ENCODE data around the gene ALDH4A1.

The ALDH4A1 gene

DNA sequence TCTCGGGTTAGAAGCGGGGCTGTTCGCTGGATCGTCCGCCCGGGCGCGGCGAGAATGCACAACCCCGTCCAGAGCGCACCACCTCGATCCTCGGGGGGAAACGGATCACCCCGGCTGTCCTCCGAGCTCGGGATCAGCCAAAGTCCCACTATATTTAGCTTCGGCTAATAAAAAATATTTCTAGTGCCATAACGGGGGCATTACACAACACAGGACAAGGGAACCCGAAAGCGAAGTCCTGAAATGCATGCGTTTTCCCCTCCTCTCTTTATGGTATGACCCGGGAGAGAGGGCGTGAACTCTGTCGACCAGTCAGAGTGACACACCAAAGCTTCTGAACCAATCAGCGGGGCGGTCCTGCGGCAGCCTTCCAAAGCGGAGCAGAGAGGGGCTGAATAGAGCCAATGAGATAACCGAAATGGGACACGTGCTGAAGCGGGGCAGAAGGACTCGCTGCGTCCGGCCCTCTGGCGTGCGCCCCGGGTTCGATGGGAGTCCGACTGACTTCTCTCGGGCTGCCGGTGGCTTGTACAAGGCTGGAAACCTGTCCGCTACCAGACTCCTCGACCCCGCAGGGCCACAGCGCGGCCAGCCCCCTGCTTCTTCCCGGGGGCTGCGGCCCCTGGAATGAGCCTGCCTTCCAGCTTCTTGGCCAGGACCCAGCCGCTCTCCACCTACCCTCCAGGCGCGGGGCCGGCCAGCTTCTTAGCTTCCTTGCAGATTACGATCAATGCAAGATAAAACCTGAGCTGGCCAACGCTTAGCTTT, at the start of gene ALDH4A1:
Gene ALDH4A1, minus strand, starts transcription at position 33 of the 768 bp plus-strand sequence. Its CDS starts 32 bp downstream, at position 1.
- in situ Hi-C loops (cut with HindIII; ENCODE audit: low pct_ligation_motif_present, low pct_unique_long_range_greater_than_20kb, low sequenced_read_pairs) = no loop called here
- DNase-seq = peak; percentile 97

GRCh38 chr1:18951818-18952391, 49.5 kb upstream of the ALDH4A1 start:
- no peak for DNase-seq
- in situ Hi-C loops (cut with HindIII; ENCODE audit: low pct_ligation_motif_present, low pct_unique_long_range_greater_than_20kb, low sequenced_read_pairs) = no loop called here

GRCh38 chr1:18951416-18951815, 49.1 kb upstream of the ALDH4A1 start:
- DNase-seq = no peak
- in situ Hi-C loops (cut with HindIII; ENCODE audit: low pct_ligation_motif_present, low pct_unique_long_range_greater_than_20kb, low sequenced_read_pairs) = no loop called here

DNA sequence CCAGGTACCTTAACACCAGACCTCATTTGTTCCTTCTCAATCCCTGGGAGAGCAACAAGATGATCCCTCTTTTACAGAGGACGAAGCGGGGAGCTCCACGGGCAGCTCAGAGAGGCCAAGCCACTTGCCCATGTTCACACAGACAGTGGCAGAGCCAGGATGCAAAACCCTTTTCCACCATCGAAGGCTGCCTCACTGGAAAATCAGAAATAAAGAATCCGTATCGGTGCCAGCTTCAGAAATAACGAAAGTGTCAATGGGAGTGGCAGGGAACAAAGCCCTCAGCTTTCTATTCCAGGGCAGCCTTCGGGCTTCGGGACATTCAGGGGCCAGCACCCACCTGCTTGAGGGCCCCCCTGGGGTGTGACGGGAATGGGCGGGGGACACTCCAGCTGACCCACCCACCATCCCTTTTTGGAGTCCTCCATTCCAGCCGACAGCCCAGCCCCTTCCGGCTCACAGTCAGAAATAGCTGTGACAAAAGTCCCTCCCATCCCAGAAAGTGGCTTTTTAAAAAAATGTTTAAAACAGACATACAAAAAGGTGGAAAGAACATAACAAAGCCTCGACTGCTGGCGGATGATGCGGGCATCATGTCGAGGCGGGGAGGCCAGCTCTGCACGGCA, 48.2 kb upstream of the ALDH4A1 start:
- in situ Hi-C loops (cut with HindIII; ENCODE audit: low pct_ligation_motif_present, low pct_unique_long_range_greater_than_20kb, low sequenced_read_pairs) = no loop called here
- DNase-seq = no peak

DNA sequence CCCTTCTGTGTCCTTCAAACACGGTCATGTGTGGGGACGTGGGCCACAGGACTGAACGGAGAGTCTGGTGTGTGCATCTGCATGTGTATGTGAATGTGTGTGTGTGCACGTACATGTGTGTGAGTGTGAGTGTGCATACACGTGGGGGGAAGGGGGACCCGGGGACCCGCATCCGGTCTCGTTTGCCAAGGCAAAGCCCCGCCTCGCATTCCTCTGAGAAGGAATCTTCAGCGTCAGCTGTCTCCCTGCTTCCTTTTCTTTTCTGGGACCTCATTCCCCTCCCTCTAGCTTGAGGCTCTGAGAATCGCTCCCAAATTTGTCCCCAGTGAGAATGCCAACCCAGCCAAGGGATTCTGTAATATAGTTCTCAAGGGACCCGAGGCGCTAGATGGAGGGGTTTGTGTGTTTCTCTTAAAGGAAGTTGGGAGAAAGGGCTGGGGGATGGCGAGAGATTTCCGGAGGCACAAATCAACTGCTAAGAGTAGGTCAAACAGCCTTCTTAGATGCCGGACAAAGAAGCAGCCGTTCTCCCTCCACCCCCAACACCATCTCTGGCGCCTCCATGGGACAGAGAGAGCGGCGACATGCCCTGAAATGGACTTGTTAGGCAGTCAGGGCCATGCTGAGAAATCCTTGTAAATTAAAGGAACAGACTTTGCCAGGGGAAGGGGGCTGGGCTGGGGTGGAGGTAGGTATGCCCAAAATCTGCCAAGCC, 47.5 kb upstream of the ALDH4A1 start:
- in situ Hi-C loops (cut with HindIII; ENCODE audit: low pct_ligation_motif_present, low pct_unique_long_range_greater_than_20kb, low sequenced_read_pairs) = no loop called here
- no peak for DNase-seq

- no peak for DNase-seq
- in situ Hi-C loops (cut with HindIII; ENCODE audit: low pct_ligation_motif_present, low pct_unique_long_range_greater_than_20kb, low sequenced_read_pairs) = no loop called here
Measured at GRCh38 chr1:18948913-18949685, 46.7 kb upstream of the ALDH4A1 start.

- DNase-seq = peak; percentile 25
- in situ Hi-C loops (cut with HindIII; ENCODE audit: low pct_ligation_motif_present, low pct_unique_long_range_greater_than_20kb, low sequenced_read_pairs) = no loop called here
Measured at GRCh38 chr1:18948048-18948912, 45.9 kb upstream of the ALDH4A1 start.

- in situ Hi-C loops (cut with HindIII; ENCODE audit: low pct_ligation_motif_present, low pct_unique_long_range_greater_than_20kb, low sequenced_read_pairs) = no loop called here
- no peak for DNase-seq
Measured at GRCh38 chr1:18947570-18947969, 45.2 kb upstream of the ALDH4A1 start.

- in situ Hi-C loops (cut with HindIII; ENCODE audit: low pct_ligation_motif_present, low pct_unique_long_range_greater_than_20kb, low sequenced_read_pairs) = no loop called here
- DNase-seq = no peak
Measured at GRCh38 chr1:18946550-18947381, 44.4 kb upstream of the ALDH4A1 start.

DNA sequence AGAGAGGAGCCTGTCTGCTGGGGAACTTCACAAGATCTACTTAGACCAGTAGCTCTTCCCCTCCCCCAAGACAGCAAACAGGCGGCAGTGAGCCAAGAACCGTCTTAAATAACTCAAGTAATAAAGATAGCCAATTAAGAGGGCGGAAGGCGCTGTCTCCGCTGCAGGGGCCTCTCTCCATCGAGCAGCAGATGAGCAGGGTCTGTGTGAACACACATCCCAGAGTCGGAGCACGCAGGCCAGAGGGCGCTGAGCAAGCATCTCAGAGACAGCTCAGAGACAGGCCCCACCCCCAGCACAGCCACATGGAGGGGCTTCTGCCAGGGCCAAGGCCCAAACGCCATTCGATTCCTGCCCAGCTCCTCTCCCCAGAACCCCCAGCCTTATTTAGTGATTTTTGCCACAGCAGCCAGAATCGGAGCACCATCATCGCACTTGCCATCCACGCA, 43.1 kb upstream of the ALDH4A1 start:
- in situ Hi-C loops (cut with HindIII; ENCODE audit: low pct_ligation_motif_present, low pct_unique_long_range_greater_than_20kb, low sequenced_read_pairs) = no loop called here
- no peak for DNase-seq

- no peak for DNase-seq
- in situ Hi-C loops (cut with HindIII; ENCODE audit: low pct_ligation_motif_present, low pct_unique_long_range_greater_than_20kb, low sequenced_read_pairs) = no loop called here
Measured at GRCh38 chr1:18944810-18945209, 42.5 kb upstream of the ALDH4A1 start.

DNA sequence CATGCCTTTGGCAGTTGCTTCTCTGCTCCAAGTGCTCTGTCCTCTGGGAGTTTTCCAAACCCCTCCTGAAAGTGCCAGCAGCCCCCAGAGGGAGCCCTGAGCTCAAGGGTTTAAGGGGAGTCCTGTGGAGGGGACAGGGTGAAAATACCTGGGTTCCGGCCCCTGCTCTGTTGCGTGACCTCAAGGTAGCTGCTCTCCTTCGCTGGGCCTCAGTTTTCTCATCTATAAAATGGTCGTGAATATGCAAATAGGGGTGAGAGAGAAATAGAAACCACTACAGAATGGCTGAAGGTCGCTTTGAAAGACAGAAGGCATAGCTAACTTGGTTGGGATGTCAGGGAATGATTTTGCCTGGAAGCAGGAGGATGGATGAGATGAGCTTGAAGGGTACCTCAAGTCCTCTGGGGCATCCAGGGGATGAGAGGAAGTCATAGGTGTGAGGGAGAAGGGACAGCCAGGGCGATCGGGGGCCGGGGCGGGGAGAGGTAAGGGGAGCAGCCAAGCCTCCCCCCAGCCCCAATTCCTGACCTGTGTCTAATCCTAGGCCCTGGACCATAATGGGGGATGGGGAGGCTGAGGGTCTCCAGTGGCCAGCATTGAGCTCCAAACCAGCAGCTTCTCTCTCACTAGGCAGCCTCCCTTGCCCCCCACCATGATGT, 41.7 kb upstream of the ALDH4A1 start:
- in situ Hi-C loops (cut with HindIII; ENCODE audit: low pct_ligation_motif_present, low pct_unique_long_range_greater_than_20kb, low sequenced_read_pairs) = no loop called here
- no peak for DNase-seq

DNA sequence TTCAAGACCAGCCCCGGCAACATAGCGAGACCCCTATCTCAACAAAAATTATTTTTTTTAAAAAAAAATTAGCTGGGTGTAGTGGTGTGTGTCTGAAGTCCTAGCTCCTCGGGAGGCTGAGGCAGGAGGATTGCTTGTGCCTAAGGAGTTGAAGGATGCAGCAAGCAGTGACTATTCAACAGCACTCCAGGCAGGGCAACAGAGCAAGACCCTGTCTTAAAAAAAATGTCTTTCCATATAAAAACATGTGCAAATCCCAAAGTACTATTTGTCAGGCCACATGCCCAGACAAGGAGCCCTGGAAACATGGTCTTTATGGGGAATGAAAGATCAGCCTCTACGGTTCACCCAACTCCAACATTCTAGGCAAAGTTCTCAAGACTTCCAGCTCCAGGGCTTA, 40.8 kb upstream of the ALDH4A1 start:
- in situ Hi-C loops (cut with HindIII; ENCODE audit: low pct_ligation_motif_present, low pct_unique_long_range_greater_than_20kb, low sequenced_read_pairs) = no loop called here
- no peak for DNase-seq

GRCh38 chr1:18942340-18942739, 40.0 kb upstream of the ALDH4A1 start:
- in situ Hi-C loops (cut with HindIII; ENCODE audit: low pct_ligation_motif_present, low pct_unique_long_range_greater_than_20kb, low sequenced_read_pairs) = no loop called here
- DNase-seq = no peak

GRCh38 chr1:18941221-18942141, 39.1 kb upstream of the ALDH4A1 start:
- no peak for DNase-seq
- in situ Hi-C loops (cut with HindIII; ENCODE audit: low pct_ligation_motif_present, low pct_unique_long_range_greater_than_20kb, low sequenced_read_pairs) = no loop called here

Measured in ACHN (cell line).